GM12878 (cell line): ENCODE data around the gene DYNLT2. TPM values are rescaled to one million over a fixed set of nuclear protein-coding genes. Genes with fewer than 3 reads are reported as not detected.

Source experiments
- ATAC-seq: fragments of 200-7000 bp; cut with Tn5 transposase; 3 replicates; pipeline ENCODE4 v1.9.1; 2020; ENCODE audit warnings: mild to moderate bottlenecking, moderate library complexity
- BruUV-seq: library from RNA; stranded (reverse); fragments of 400-500 nt; replicated peaks from 2 replicates; lab custom pipeline; 2021; lab: Mats Ljungman, UMichigan
- CTCF ChIA-PET: fragments of 300-600 bp; sonication (Branson Sonifier 250); formaldehyde crosslinking; extraction: SDS; loops from one replicate; lab custom pipeline; 2021; ENCODE audit warnings: inconsistent platforms; lab: Yijun Ruan, JAX
- POLR2A ChIA-PET: fragments of 350-600 bp; formaldehyde crosslinking; extraction: SDS; loops from one replicate; lab custom pipeline; 2021; ENCODE audit warnings: inconsistent platforms; lab: Charles Lee
- RAD21 ChIA-PET: fragments of 300-600 bp; sonication (Branson Sonifier 250); formaldehyde crosslinking; loops from one replicate; lab custom pipeline; 2023; ENCODE audit warnings: antibody characterized with exemption; ENCODE audit not compliant: unreplicated experiment; lab: Charles Lee
- SMC1A ChIA-PET: fragments of 300-600 bp; sonication (Branson Sonifier 250); formaldehyde crosslinking; loops from one replicate; lab custom pipeline; 2023; ENCODE audit not compliant: unreplicated experiment, uncharacterized antibody; lab: Charles Lee
- DNase-seq: peaks from one replicate; pipeline ENCODE4 v3.0.0-alpha.2; 2011; ENCODE audit warnings: low read depth, low spot score
- FAIRE-seq: peaks from 3 replicates; lab custom pipeline; 2011; peaks lifted over from hg19 to GRCh38; lab: Jason Lieb, UNC
- H2AFZ ChIP-seq: 2 replicates; pipeline ENCODE4 v1.6.0; 2011; ENCODE audit warnings: low read depth, low read length, control low read depth; ENCODE audit not compliant: control insufficient read depth
- H3K27ac ChIP-seq: 2 replicates; pipeline ENCODE4 v1.5.1; 2011; ENCODE audit warnings: control low read depth; ENCODE audit not compliant: control insufficient read depth, insufficient read depth
- H3K27me3 ChIP-seq, 2 experiments: replicated peaks in 1 of 2; 2 replicates each; pipeline versions ENCODE4 v1.6.0 to v1.6.1; 2011; ENCODE audit warnings: low read length in 1 of 2; ENCODE audit not compliant: control insufficient read depth in 2 of 2, insufficient read depth in 2 of 2
- H3K36me3 ChIP-seq, 2 experiments: 2 replicates each; pipeline ENCODE4 v1.5.1; 2011; ENCODE audit warnings: low read length in 1 of 2; ENCODE audit not compliant: control insufficient read depth in 2 of 2, insufficient read depth in 2 of 2
- H3K4me1 ChIP-seq: 2 replicates; pipeline ENCODE4 v1.6.1; 2011; ENCODE audit warnings: mild to moderate bottlenecking, low read length, moderate library complexity, mixed read lengths; ENCODE audit not compliant: control insufficient read depth, insufficient read depth
- H3K4me2 ChIP-seq: 2 replicates; pipeline ENCODE4 v1.6.0; 2011; ENCODE audit warnings: control low read depth; ENCODE audit not compliant: control insufficient read depth, insufficient read depth
- H3K4me3 ChIP-seq: fragments of 200-600 bp; sonication (generic); 2 replicates; pipeline ENCODE4 v1.5.1; 2016
- H3K79me2 ChIP-seq: 2 replicates; pipeline ENCODE4 v1.6.0; 2011; ENCODE audit warnings: low read length; ENCODE audit not compliant: control insufficient read depth, insufficient read depth
- H3K9ac ChIP-seq: 2 replicates; pipeline ENCODE4 v1.8.0; 2011; ENCODE audit warnings: low read length, control low read depth, mixed read lengths; ENCODE audit not compliant: control insufficient read depth, insufficient read depth
- H3K9me3 ChIP-seq: replicated peaks from 3 replicates; pipeline ENCODE4 v1.5.1; 2011; ENCODE audit warnings: mild to moderate bottlenecking, low read length; ENCODE audit not compliant: control insufficient read depth, insufficient read depth
- H4K20me1 ChIP-seq: 2 replicates; pipeline ENCODE4 v1.6.0; 2011; ENCODE audit not compliant: control insufficient read depth, insufficient read depth
- EED ChIP-seq: sonication (generic); IDR thresholded peaks from 2 replicates; pipeline ENCODE4 v1.6.1; 2016; ENCODE audit warnings: antibody characterized with exemption, low read depth
- GATAD2B ChIP-seq: fragments of 450-650 bp; conservative IDR thresholded peaks from 2 replicates; pipeline ENCODE4 v1.6.1; 2017; ENCODE audit warnings: low read depth, mild to moderate bottlenecking, moderate library complexity
- NFXL1 ChIP-seq: fragments of 450-650 bp; IDR thresholded peaks from 2 replicates; pipeline ENCODE4 v1.6.1; 2017; ENCODE audit warnings: antibody characterized with exemption, mild to moderate bottlenecking, borderline replicate concordance
- PAX5 ChIP-seq: IDR thresholded peaks from 2 replicates; pipeline ENCODE4 v1.6.1; 2011; ENCODE audit warnings: low read depth, low read length, borderline replicate concordance
- PML ChIP-seq: IDR thresholded peaks from 2 replicates; pipeline ENCODE4 v1.6.1; 2012; ENCODE audit warnings: low read length, inconsistent platforms
- POLR2AphosphoS5 ChIP-seq: IDR thresholded peaks from 2 replicates; pipeline ENCODE4 v1.6.1; 2011; ENCODE audit warnings: mild to moderate bottlenecking, low read length, inconsistent platforms
- RFX5 ChIP-seq: IDR thresholded peaks from 2 replicates; pipeline ENCODE4 v1.6.1; 2011; ENCODE audit warnings: low read depth, low read length, improper control_type of control experiment
- SMARCA5 ChIP-seq: fragments of 450-650 bp; IDR thresholded peaks from 2 replicates; pipeline ENCODE4 v1.6.1; 2017; ENCODE audit warnings: mild to moderate bottlenecking
- SUPT20H ChIP-seq: IDR thresholded peaks from 2 replicates; pipeline ENCODE4 v1.6.1; 2011; ENCODE audit warnings: low read depth, mild to moderate bottlenecking, low read length, moderate library complexity, borderline replicate concordance; ENCODE audit not compliant: control insufficient read depth
- WRNIP1 ChIP-seq: IDR thresholded peaks from 2 replicates; pipeline ENCODE4 v1.6.1; 2011; ENCODE audit warnings: low read depth, low read length, improper control_type of control experiment, borderline replicate concordance
- ZNF687 ChIP-seq: fragments of 450-650 bp; IDR thresholded peaks from 2 replicates; pipeline ENCODE4 v1.6.1; 2017; ENCODE audit warnings: mild to moderate bottlenecking, moderate library complexity
- ZSCAN29 ChIP-seq: fragments of 450-650 bp; IDR thresholded peaks from 2 replicates; pipeline ENCODE4 v1.6.1; 2017; ENCODE audit warnings: mild to moderate bottlenecking, moderate library complexity
- WGBS: methylation state at CpG from one replicate; pipeline ENCODE4 v1.1.6; 2016; ENCODE audit warnings: low lambda C conversion rate; ENCODE audit not compliant: insufficient replicate concordance, insufficient coverage; ENCODE audit errors: missing lambda C conversion rate; 5-methylcytosine and 5-hydroxymethylcytosine counted together
- in situ Hi-C: fragments of 300-500 bp; cut with MboI; formaldehyde crosslinking; loops from 9 replicates; pipeline ENCODE4 v1.14.3; 2018; ENCODE audit warnings: mixed read lengths
- intact Hi-C: fragments of 100-400 bp; cut with micrococcal nuclease; formaldehyde crosslinking; loops from one replicate; pipeline ENCODE4 v1.14.2; 2022; ENCODE audit not compliant: unreplicated experiment
- polyA plus RNA-seq, 11 experiments: library from polyadenylated mRNA; depleted of rRNA in 4 of 11; unstranded in 6 of 11; stranded (reverse) in 5 of 11; fragments of >200 nt; fragmentation: Nextera tagmentation in 4 of 11; fragmentation: Illumina TruSeq in 1 of 11; extraction: Ambion mirVana in 4 of 11; extraction: Trizol in 1 of 11; gene quantifications; 1 replicate in 1 of 11; 2 replicates in 10 of 11; pipeline versions ENCODE4 v1.2.1 to v1.2.3, GENCODE V29; 2011 to 2016; ENCODE audit warnings: inconsistent platforms in 2 of 11, missing spikeins in 2 of 11, low read depth in 1 of 11
- total RNA-seq, 4 experiments: library from RNA; depleted of rRNA in 3 of 4; stranded (reverse); fragments of >200 nt in 3 of 4; fragmentation: Illumina TruSeq in 1 of 4; extraction: Trizol in 1 of 4; gene quantifications; 2 replicates each; pipeline versions ENCODE4 v1.2.1 to v1.2.3, GENCODE V29; 2013 to 2021
- TF ChIP-seq, protein P1 (sequence below): fragments of 450-650 bp; IDR thresholded peaks from 2 replicates; pipeline ENCODE4 v1.6.1; 2018; ENCODE audit warnings: mild to moderate bottlenecking, low read depth, moderate library complexity; ENCODE audit not compliant: partially characterized antibody

Gene DYNLT2
- total and polyA plus RNA-seq, 10 of the 15 experiments (the other 5 are each of a cell fraction or from before 2014, with no cell fraction given): 2.2 to 5.9 (median 5.4) TPM

- ChIA-PET SMC1A (interaction anchor here (1.0 to 1.4 kb wide), 2 partner anchors 11 to 809 kb away, joined by 3 read pairs; no protein-coding TSS in a partner anchor), RAD21 (no interaction called here), POLR2A (no interaction called here), CTCF (no interaction called here)
- no peak overlapping the region for H3K27ac ChIP-seq
- ATAC-seq: no peak
- TF ChIP-seq POLR2AphosphoS5 (no peak), ZNF687 (no peak), PAX5 (no peak), NFXL1 (no peak), GATAD2B (no peak), PML (no peak), WRNIP1 (no peak), SMARCA5 (no peak), EED (no peak), RFX5 (no peak), SUPT20H (no peak), ZSCAN29 (no peak)
- TF ChIP-seq, protein P1, sequence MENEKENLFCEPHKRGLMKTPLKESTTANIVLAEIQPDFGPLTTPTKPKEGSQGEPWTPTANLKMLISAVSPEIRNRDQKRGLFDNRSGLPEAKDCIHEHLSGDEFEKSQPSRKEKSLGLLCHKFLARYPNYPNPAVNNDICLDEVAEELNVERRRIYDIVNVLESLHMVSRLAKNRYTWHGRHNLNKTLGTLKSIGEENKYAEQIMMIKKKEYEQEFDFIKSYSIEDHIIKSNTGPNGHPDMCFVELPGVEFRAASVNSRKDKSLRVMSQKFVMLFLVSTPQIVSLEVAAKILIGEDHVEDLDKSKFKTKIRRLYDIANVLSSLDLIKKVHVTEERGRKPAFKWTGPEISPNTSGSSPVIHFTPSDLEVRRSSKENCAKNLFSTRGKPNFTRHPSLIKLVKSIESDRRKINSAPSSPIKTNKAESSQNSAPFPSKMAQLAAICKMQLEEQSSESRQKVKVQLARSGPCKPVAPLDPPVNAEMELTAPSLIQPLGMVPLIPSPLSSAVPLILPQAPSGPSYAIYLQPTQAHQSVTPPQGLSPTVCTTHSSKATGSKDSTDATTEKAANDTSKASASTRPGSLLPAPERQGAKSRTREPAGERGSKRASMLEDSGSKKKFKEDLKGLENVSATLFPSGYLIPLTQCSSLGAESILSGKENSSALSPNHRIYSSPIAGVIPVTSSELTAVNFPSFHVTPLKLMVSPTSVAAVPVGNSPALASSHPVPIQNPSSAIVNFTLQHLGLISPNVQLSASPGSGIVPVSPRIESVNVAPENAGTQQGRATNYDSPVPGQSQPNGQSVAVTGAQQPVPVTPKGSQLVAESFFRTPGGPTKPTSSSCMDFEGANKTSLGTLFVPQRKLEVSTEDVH: no peak
- FAIRE-seq: no peak
- H3K36me3 ChIP-seq: peaks cover 0 to 10% of the 10 kb centered on the region in 2 experiments; a peak in 2 of 4 replicates
- no peaks in the 10 kb centered on the region for H3K9me3 ChIP-seq
- H3K79me2 ChIP-seq: peaks cover 29% of the 10 kb centered on the region
- in situ Hi-C loops (no loop called here), intact Hi-C loops (no loop called here)
- no peak overlapping the region for H2AFZ ChIP-seq
- BruUV-seq: no TSS peak
- H4K20me1 ChIP-seq: no peaks in the 10 kb centered on the region
- peaks cover 5% of the 10 kb centered on the region; the same call in 1 of the 2 replicates for H3K4me1 ChIP-seq
- no peak overlapping the region for H3K4me3 ChIP-seq
- no peak overlapping the region for H3K4me2 ChIP-seq
- H3K9ac ChIP-seq: no peak overlapping the region
- WGBS: 96% methylated on average over 6 of the region's 6 CpGs
- H3K27me3 ChIP-seq: no peaks in the 10 kb centered on the region
- DNase-seq: no peak
These were observed 3.8 kb upstream of the DYNLT2 start for GRCh38 chr6:169755162-169755561.
